Duodenal mucosa (tissue), 2 donors: ENCODE measurements around the gene DDX46.

ENCODE experiments used
- H3K27ac ChIP-seq: one replicate; pipeline ENCODE4 v1.7.0; 2013; ENCODE audit warnings: low read depth, low read length
- H3K27me3 ChIP-seq, 2 donors: one replicate each; pipeline ENCODE4 v1.7.0; 2013; ENCODE audit warnings: low read length in 2 of 2, control low read depth in 1 of 2; ENCODE audit not compliant: insufficient read depth in 2 of 2, control insufficient read depth in 1 of 2
- H3K36me3 ChIP-seq, 2 donors: one replicate each; pipeline ENCODE4 v1.7.0; 2013; ENCODE audit warnings: low read length in 2 of 2, control low read depth in 1 of 2; ENCODE audit not compliant: insufficient read depth in 2 of 2, control insufficient read depth in 1 of 2
- H3K4me1 ChIP-seq, 2 donors: one replicate each; pipeline ENCODE4 v1.7.0; 2013; ENCODE audit warnings: low read length in 2 of 2, control low read depth in 1 of 2; ENCODE audit not compliant: insufficient read depth in 2 of 2, control insufficient read depth in 1 of 2
- H3K4me3 ChIP-seq, 2 donors: one replicate each; pipeline ENCODE4 v1.7.0; 2013; ENCODE audit warnings: low read length in 2 of 2, low read depth in 1 of 2
- H3K9ac ChIP-seq, 2 donors: one replicate each; pipeline ENCODE4 v1.7.0; 2013; ENCODE audit warnings: low read length in 2 of 2, low read depth in 1 of 2
- H3K9me3 ChIP-seq, 2 donors: one replicate each; pipeline ENCODE4 v1.7.0; 2013; ENCODE audit warnings: low read length in 2 of 2, control low read depth in 1 of 2; ENCODE audit not compliant: control insufficient read depth in 1 of 2

The DDX46 gene

DNA sequence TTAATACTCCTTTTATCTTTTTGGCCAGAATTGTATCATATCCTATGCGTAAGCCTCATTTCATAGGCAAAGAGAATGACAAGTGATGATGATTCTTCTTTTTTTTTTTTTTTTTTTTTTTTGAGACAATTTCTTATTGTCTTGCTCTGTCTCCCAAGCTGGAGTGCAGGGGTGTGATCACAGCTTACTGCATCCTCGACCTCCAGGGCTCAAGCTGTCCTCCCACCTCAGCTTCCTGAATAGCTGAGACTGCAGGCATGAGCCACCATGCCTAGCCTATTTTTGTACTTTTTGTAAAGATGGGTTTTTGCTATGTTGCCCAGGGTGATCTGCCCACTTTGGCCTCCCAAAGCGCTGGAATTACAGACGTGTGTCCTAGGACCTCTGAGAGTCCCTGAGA lies 45.2 kb downstream of the DDX46 start:
- no peaks in the 10 kb centered on the region for H3K9me3 ChIP-seq
- no peaks in the 10 kb centered on the region for H3K27me3 ChIP-seq
- H3K36me3 ChIP-seq, result peaks cover 5 to 36% of the 10 kb centered on the region in 2 donors
- H3K9ac ChIP-seq, result no peak overlapping the region
- no peaks in the 10 kb centered on the region for H3K4me1 ChIP-seq
- H3K4me3 ChIP-seq, result no peak overlapping the region
- no peak overlapping the region for H3K27ac ChIP-seq

DNA sequence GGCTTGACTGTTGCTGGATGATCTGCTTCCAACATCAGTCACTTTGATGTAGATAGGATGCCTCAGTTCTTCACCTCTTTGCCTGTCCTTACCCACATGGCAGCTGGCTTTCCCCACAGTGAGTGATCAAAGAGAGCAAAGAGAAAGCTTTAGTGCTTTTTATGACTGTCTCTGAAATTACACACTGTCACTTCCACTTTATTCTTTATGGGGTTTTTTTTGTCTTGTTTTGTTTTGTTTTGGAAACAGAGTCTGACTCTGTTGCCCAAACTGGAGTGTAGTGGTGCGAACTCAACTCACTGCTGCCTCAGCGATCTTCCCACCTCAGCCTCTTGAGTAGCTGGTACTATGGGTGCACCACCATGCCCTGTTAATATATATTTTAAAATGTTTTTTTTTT lies 54.8 kb downstream of the DDX46 start:
- Histone ChIP-seq H3K9ac (no peak overlapping the region), H3K4me1 (no peaks in the 10 kb centered on the region), H3K4me3 (no peak overlapping the region), H3K9me3 (no peaks in the 10 kb centered on the region), H3K36me3 (peaks cover 11 to 66% of the 10 kb centered on the region in 2 donors), H3K27me3 (no peaks in the 10 kb centered on the region), H3K27ac (no peak overlapping the region)

DNA sequence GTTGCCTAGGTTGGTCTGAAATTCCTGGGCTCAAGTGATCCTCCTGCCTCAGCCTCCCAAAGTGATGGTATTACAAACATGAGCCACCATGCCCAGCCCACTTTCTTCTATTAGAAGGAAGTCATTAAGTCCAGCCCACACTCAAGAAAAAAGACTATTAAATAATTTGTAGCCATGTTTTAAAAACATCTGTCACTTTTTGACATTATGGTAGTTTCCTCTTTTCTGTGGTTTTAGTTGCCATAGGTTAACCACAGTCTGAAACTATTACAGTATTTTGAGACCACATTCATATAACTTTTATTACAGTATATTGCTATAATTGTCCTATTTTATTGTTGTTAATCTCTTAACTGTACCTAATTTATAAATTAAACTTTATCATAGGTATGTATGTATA lies 55.2 kb downstream of the DDX46 start:
- no peak overlapping the region for H3K4me3 ChIP-seq
- H3K27me3 ChIP-seq, result no peaks in the 10 kb centered on the region
- H3K4me1 ChIP-seq, result no peaks in the 10 kb centered on the region
- no peak overlapping the region for H3K9ac ChIP-seq
- no peak overlapping the region for H3K27ac ChIP-seq
- H3K36me3 ChIP-seq, result peaks cover 11 to 65% of the 10 kb centered on the region in 2 donors
- H3K9me3 ChIP-seq, result no peaks in the 10 kb centered on the region

DNA sequence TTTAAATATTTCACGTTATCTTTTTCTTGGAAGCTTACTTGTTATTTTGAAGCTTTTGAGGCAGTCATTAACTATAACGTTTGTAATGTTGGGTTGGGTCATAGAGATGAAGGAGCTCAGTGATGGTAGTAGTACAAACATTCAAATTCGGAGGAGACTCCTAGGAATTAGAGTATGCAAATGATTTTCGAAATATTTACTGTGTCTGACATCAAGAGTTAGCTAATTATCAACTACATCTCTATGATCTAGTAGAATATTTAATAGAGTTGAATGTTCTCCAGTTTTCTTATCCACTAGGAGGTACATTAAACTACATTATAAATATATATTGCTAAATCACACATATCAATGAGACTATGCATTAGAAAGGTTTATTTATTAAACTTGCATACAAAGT lies 58.4 kb downstream of the DDX46 start:
- Histone ChIP-seq H3K36me3 (peaks cover 10 to 78% of the 10 kb centered on the region in 2 donors), H3K27me3 (no peaks in the 10 kb centered on the region), H3K4me1 (no peaks in the 10 kb centered on the region), H3K27ac (no peak overlapping the region), H3K9me3 (no peaks in the 10 kb centered on the region), H3K9ac (no peak overlapping the region), H3K4me3 (no peak overlapping the region)

DNA sequence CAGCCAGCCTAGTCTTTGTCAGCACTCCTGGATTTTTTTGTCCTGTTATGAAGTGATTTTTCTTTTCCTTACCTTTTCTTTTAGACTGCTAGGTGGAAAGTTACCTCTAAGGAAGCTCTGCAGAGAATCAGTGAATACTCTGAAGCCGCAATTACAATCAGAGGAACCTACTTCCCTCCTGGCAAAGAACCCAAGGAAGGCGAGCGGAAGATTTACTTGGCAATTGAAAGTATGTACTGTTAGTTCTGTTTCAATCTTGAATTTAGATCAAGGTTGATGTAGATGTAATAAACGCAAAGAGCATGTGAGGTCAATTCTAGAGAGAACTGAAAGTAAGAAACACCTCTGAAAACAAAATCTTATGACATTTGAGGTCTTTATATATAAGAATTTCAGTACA lies 60.2 kb downstream of the DDX46 start:
- peaks cover 15 to 77% of the 10 kb centered on the region in 2 donors for H3K36me3 ChIP-seq
- no peaks in the 10 kb centered on the region for H3K4me1 ChIP-seq
- H3K27me3 ChIP-seq, result no peaks in the 10 kb centered on the region

DNA sequence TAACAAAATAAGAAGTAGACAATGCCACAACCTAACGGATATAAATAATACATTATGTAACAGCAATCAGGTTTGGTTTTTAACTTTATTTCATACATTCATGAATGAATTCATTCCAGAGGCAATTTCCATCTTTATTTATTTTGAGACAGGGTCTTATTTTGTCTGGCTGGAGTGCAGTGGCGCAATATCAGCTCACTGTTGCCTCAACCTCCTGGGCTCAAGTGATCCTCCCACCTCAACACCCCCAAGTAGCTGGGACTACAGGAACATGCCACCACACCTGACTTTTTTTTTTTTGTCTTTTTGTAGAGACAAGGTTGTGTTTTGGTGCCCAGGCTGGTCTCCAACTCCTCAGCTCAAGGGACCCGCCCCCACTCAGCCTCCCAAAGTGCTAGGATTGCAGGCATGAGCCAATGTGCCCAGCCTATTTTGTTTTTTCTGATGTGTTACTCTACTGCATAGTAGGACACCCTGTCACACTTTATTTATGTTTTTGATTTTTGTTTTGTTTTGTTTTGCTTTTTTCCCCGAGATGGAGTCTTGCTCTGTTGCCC lies 60.9 kb downstream of the DDX46 start:
- Histone ChIP-seq H3K36me3 (peaks cover 17 to 72% of the 10 kb centered on the region in 2 donors), H3K27me3 (no peaks in the 10 kb centered on the region), H3K9me3 (no peaks in the 10 kb centered on the region), H3K9ac (no peak overlapping the region), H3K4me3 (no peak overlapping the region), H3K4me1 (no peaks in the 10 kb centered on the region), H3K27ac (no peak overlapping the region)

More for the DNA sequence above, 60.2 kb downstream of the DDX46 start:
- no peak overlapping the region for H3K9ac ChIP-seq
- no peaks in the 10 kb centered on the region for H3K9me3 ChIP-seq
- H3K27ac ChIP-seq, result no peak overlapping the region
- H3K4me3 ChIP-seq, result no peak overlapping the region

DNA sequence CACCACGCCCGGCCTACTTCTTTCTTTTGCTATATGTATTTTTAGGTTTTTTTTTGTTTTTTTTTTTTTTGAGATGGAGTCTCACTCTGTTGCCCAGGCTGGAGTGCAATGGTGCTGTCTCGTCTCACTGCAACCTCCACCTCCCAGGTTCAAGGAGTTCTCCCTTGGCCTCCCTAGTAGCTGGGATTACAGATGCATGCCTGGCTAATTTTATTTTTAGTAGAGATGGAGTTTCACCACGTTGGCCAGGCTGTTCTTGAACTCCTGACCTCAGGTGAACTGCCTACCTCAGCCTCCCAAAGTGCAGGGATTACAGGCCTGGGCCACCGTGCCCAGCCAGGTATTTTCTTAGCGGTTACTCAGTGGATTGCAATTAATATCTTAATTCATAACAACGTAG lies 63.3 kb downstream of the DDX46 start:
- Histone ChIP-seq H3K27ac (no peak overlapping the region), H3K36me3 (peaks cover 17 to 70% of the 10 kb centered on the region in 2 donors)

DNA sequence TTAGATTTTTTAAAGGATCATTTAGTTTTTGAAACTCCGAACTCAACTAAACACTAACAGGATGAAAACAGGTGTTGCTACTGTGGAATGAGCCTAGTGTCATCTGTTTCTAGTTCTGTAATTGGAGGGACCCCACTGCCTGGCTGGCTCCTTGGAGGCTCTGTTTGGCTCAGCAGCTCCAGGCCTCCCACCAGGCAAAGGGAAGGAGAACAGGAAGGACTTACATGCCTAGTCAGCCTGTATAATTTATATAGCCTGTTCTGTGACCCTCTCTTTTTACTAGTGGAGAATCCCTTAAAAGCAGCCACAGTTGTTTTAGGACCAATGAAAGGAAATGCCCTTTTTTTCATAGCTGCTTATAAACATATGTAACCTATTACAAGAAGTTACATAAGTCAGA lies 66.1 kb downstream of the DDX46 start:
- no peaks in the 10 kb centered on the region for H3K4me1 ChIP-seq
- H3K27me3 ChIP-seq, result no peaks in the 10 kb centered on the region
- no peak overlapping the region for H3K9ac ChIP-seq
- no peaks in the 10 kb centered on the region for H3K9me3 ChIP-seq
- no peak overlapping the region for H3K27ac ChIP-seq
- no peak overlapping the region for H3K4me3 ChIP-seq
- peaks cover 7 to 55% of the 10 kb centered on the region in 2 donors for H3K36me3 ChIP-seq

More for the DNA sequence above, 63.3 kb downstream of the DDX46 start:
- no peaks in the 10 kb centered on the region for H3K9me3 ChIP-seq
- no peak overlapping the region for H3K9ac ChIP-seq
- no peaks in the 10 kb centered on the region for H3K4me1 ChIP-seq
- H3K4me3 ChIP-seq, result no peak overlapping the region
- no peaks in the 10 kb centered on the region for H3K27me3 ChIP-seq

DNA sequence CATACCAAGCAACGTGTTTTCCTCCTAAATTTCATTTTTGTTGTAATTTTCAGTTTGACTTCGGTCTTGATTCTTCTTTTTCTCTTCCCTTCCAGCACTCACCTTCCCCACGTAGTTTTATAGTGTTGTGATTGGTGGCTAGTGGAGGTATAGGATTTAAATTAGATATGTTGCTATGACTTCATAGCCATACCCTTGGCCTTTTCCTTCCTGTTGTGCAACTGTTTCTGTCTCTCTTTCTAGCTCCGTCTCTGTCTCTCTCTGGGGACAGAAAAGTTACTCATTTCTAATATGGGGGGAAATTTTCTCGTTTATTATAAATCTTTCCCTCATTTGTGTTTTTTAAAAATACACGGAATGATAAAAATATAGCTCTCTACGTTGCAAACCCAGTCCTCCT lies 66.6 kb downstream of the DDX46 start:
- Histone ChIP-seq H3K36me3 (peaks cover 7 to 53% of the 10 kb centered on the region in 2 donors), H3K27me3 (no peaks in the 10 kb centered on the region), H3K9ac (no peak overlapping the region), H3K4me3 (no peak overlapping the region), H3K9me3 (no peaks in the 10 kb centered on the region), H3K27ac (no peak overlapping the region), H3K4me1 (no peaks in the 10 kb centered on the region)

DNA sequence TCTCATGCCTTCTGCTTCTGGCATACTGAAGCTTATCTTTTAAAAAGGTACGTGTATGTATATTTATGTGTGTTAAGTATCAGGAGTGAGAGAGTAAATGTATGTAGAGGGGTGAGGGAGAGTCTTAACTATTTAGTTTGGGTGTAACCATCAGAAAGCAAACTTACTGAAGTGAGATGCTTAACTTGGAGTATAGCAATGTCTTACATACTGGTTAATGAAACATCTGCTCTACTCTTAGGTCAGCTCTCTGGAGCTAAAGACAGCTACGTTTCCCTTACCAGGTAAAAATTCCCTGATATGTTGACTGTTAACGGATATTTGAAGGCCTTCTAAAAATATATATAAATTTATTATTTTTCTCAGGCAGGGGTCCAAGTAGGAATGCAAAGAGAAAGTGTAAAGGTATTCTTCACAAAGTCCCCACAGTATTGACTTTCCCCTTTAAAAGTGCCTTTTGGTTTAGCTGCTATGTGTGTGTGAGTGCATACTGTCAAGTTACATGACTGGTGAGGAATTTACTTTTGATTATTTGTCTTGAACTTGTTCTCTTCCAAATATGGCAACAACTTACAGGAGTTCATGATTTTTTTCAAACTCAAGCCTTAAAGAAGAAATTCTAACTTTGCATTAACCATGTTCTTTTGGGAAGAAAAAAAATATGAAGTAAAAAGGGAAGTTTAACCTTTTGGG lies 74.9 kb downstream of the DDX46 start:
- H3K4me1 ChIP-seq, result peaks cover 6 to 8% of the 10 kb centered on the region in 2 donors
- H3K9me3 ChIP-seq, result no peaks in the 10 kb centered on the region
- H3K27me3 ChIP-seq, result no peaks in the 10 kb centered on the region
- peaks cover 8 to 18% of the 10 kb centered on the region in 2 donors for H3K36me3 ChIP-seq
- no peak overlapping the region for H3K9ac ChIP-seq
- H3K27ac ChIP-seq, result no peak overlapping the region
- H3K4me3 ChIP-seq, result no peak overlapping the region
